GM12801 (cell line): ENCODE data around the gene CD84.

ENCODE experiments used
- CTCF ChIP-seq: IDR thresholded peaks from one replicate; pipeline ENCODE4 v1.5.1; 2011; ENCODE audit warnings: control low read depth; ENCODE audit not compliant: insufficient read length; ENCODE audit errors: extremely low read depth

The CD84 gene

GRCh38 chr1:160607672-160608032, 28.4 kb upstream of the CD84 start:
- no peak for TF ChIP-seq CTCF

- TF ChIP-seq CTCF = no peak
Observed at GRCh38 chr1:160607011-160607671, 27.8 kb upstream of the CD84 start.

GRCh38 chr1:160606611-160607010, 27.3 kb upstream of the CD84 start:
- no peak for TF ChIP-seq CTCF

GRCh38 chr1:160605792-160606479, 26.6 kb upstream of the CD84 start:
- TF ChIP-seq CTCF = no peak

- no peak for TF ChIP-seq CTCF
Observed at GRCh38 chr1:160605205-160605604, 25.9 kb upstream of the CD84 start.

- no peak for TF ChIP-seq CTCF
Observed at GRCh38 chr1:160597705-160598104, 18.4 kb upstream of the CD84 start.

- TF ChIP-seq CTCF = no peak
Observed at GRCh38 chr1:160597051-160597450, 17.8 kb upstream of the CD84 start.
